HEK293 (cell line): ENCODE results near the gene DDIT4.

ENCODE experiments used
- CTCF ChIA-PET: fragments of 350-600 bp; formaldehyde crosslinking; extraction: SDS; loops from one replicate; lab custom pipeline; 2021; ENCODE audit warnings: antibody characterized with exemption; lab: Yijun Ruan, JAX
- POLR2A ChIA-PET: fragments of 300-600 bp; formaldehyde crosslinking; extraction: SDS; loops from one replicate; lab custom pipeline; 2020; ENCODE audit warnings: antibody characterized with exemption, inconsistent platforms; lab: Yijun Ruan, JAX
- H3K27ac ChIP-seq: fragments of 200-500 bp; sonication (Bioruptor generic); 2 replicates; pipeline ENCODE4 v1.5.1; 2014; ENCODE audit warnings: low read depth, low read length, control low read depth, inconsistent platforms; ENCODE audit errors: extremely low read depth
- H3K36me3 ChIP-seq, 2 experiments: fragments of 200-500 bp in 1 of 2; sonication (Bioruptor generic) in 1 of 2; 1 replicate in 1 of 2; 2 replicates in 1 of 2; pipeline ENCODE4 v1.5.1; 2014 to 2017; ENCODE audit warnings: inconsistent platforms in 2 of 2, low read length in 2 of 2; ENCODE audit not compliant: control insufficient read depth in 2 of 2, insufficient read depth in 1 of 2
- H3K4me1 ChIP-seq: fragments of 200-500 bp; sonication (Bioruptor generic); 2 replicates; pipeline ENCODE4 v1.5.1; 2014; ENCODE audit warnings: mild to moderate bottlenecking, low read length, inconsistent platforms; ENCODE audit not compliant: control insufficient read depth, insufficient read depth
- H3K4me3 ChIP-seq: 2 replicates; pipeline ENCODE4 v1.5.1; 2011; ENCODE audit warnings: low read depth, mild to moderate bottlenecking, control low read depth, low read length, moderate library complexity
- H3K9me3 ChIP-seq: fragments of 200-500 bp; sonication (Bioruptor generic); 2 replicates; pipeline ENCODE4 v1.5.1; 2014; ENCODE audit warnings: low read depth, low read length, inconsistent platforms; ENCODE audit not compliant: control insufficient read depth, insufficient read depth
- EGR2 ChIP-seq: fragments of 450-650 bp; formaldehyde crosslinking; IDR thresholded peaks from 2 replicates; pipeline ENCODE4 v1.5.1; 2016; ENCODE audit warnings: low read depth, missing biosample characterization, missing genetic modification characterization
- GLIS2 ChIP-seq: fragments of 450-650 bp; formaldehyde crosslinking; IDR thresholded peaks from 2 replicates; pipeline ENCODE4 v1.5.1; 2016; ENCODE audit warnings: missing biosample characterization, missing genetic modification characterization
- HOXD13 ChIP-seq: sonication (generic); formaldehyde crosslinking; IDR thresholded peaks from 2 replicates; pipeline ENCODE4 v1.8.0; 2022; ENCODE audit warnings: missing genetic modification reagents, borderline replicate concordance
- KLF10 ChIP-seq: fragments of 450-650 bp; IDR thresholded peaks from 2 replicates; pipeline ENCODE4 v1.5.1; 2018; ENCODE audit warnings: missing biosample characterization, mild to moderate bottlenecking, missing genetic modification characterization
- KLF9 ChIP-seq: fragments of 450-650 bp; formaldehyde crosslinking; IDR thresholded peaks from 2 replicates; pipeline ENCODE4 v1.5.1; 2016; ENCODE audit warnings: missing biosample characterization, missing genetic modification characterization, low read depth
- MEIS1 ChIP-seq: sonication (generic); formaldehyde crosslinking; IDR thresholded peaks from 2 replicates; pipeline ENCODE4 v1.8.1; 2022; ENCODE audit warnings: missing genetic modification reagents, mild to moderate bottlenecking, borderline replicate concordance
- MYNN ChIP-seq: fragments of 450-650 bp; formaldehyde crosslinking; IDR thresholded peaks from 2 replicates; pipeline ENCODE4 v1.5.1; 2016; ENCODE audit warnings: missing biosample characterization, missing genetic modification characterization, borderline replicate concordance
- SP7 ChIP-seq: fragments of 450-650 bp; formaldehyde crosslinking; IDR thresholded peaks from 2 replicates; pipeline ENCODE4 v1.5.1; 2016; ENCODE audit warnings: missing biosample characterization, missing genetic modification characterization
- ZBTB48 ChIP-seq: fragments of 450-650 bp; formaldehyde crosslinking; IDR thresholded peaks from 2 replicates; pipeline ENCODE4 v1.5.1; 2016; ENCODE audit warnings: missing biosample characterization, missing genetic modification characterization
- ZBTB7A ChIP-seq: fragments of 450-650 bp; formaldehyde crosslinking; IDR thresholded peaks from 2 replicates; pipeline ENCODE4 v1.5.1; 2016; ENCODE audit warnings: low read depth, missing biosample characterization, missing genetic modification characterization
- ZFP41 ChIP-seq: fragments of 450-650 bp; formaldehyde crosslinking; IDR thresholded peaks from 2 replicates; pipeline ENCODE4 v1.5.1; 2016; ENCODE audit warnings: missing biosample characterization, missing genetic modification characterization, borderline replicate concordance
- ZNF10 ChIP-seq: fragments of 450-650 bp; formaldehyde crosslinking; IDR thresholded peaks from 2 replicates; pipeline ENCODE4 v1.5.1; 2017; ENCODE audit warnings: missing biosample characterization, missing genetic modification characterization
- ZNF202 ChIP-seq: fragments of 450-650 bp; formaldehyde crosslinking; IDR thresholded peaks from 2 replicates; pipeline ENCODE4 v1.5.1; 2016; ENCODE audit warnings: missing biosample characterization, missing genetic modification characterization, borderline replicate concordance
- ZNF239 ChIP-seq: fragments of 450-650 bp; formaldehyde crosslinking; IDR thresholded peaks from 2 replicates; pipeline ENCODE4 v1.5.1; 2016; ENCODE audit warnings: missing biosample characterization, missing genetic modification characterization
- ZNF24 ChIP-seq: fragments of 450-650 bp; formaldehyde crosslinking; IDR thresholded peaks from 2 replicates; pipeline ENCODE4 v1.5.1; 2016; ENCODE audit warnings: missing biosample characterization, missing genetic modification characterization
- ZNF335 ChIP-seq: fragments of 450-650 bp; formaldehyde crosslinking; conservative IDR thresholded peaks from 2 replicates; pipeline ENCODE4 v1.5.1; 2016; ENCODE audit warnings: missing biosample characterization, missing genetic modification characterization
- ZNF37A ChIP-seq: fragments of 450-650 bp; IDR thresholded peaks from 2 replicates; pipeline ENCODE4 v1.5.1; 2018; ENCODE audit warnings: missing biosample characterization, missing genetic modification characterization
- ZNF394 ChIP-seq: fragments of 450-650 bp; formaldehyde crosslinking; IDR thresholded peaks from 2 replicates; pipeline ENCODE4 v1.5.1; 2016; ENCODE audit warnings: missing biosample characterization, missing genetic modification characterization, mild to moderate bottlenecking, moderate library complexity, borderline replicate concordance
- ZNF48 ChIP-seq: fragments of 450-650 bp; formaldehyde crosslinking; IDR thresholded peaks from 2 replicates; pipeline ENCODE4 v1.5.1; 2016; ENCODE audit warnings: missing biosample characterization, missing genetic modification characterization
- ZNF529 ChIP-seq: fragments of 450-650 bp; formaldehyde crosslinking; IDR thresholded peaks from 2 replicates; pipeline ENCODE4 v1.5.1; 2017; ENCODE audit warnings: missing genetic modification characterization, missing biosample characterization; ENCODE audit not compliant: insufficient replicate concordance
- ZNF548 ChIP-seq: fragments of 450-650 bp; formaldehyde crosslinking; IDR thresholded peaks from 2 replicates; pipeline ENCODE4 v1.5.1; 2016; ENCODE audit warnings: missing biosample characterization, missing genetic modification characterization
- ZNF555 ChIP-seq: fragments of 450-650 bp; formaldehyde crosslinking; conservative IDR thresholded peaks from 2 replicates; pipeline ENCODE4 v1.5.1; 2017; ENCODE audit warnings: missing biosample characterization, mild to moderate bottlenecking, missing genetic modification characterization, inconsistent platforms
- ZNF585B ChIP-seq: fragments of 450-650 bp; formaldehyde crosslinking; IDR thresholded peaks from 2 replicates; pipeline ENCODE4 v1.5.1; 2016; ENCODE audit warnings: missing biosample characterization, missing genetic modification characterization
- ZNF596 ChIP-seq: fragments of 450-650 bp; IDR thresholded peaks from 2 replicates; pipeline ENCODE4 v1.5.0; 2018; ENCODE audit warnings: missing biosample characterization, mild to moderate bottlenecking, missing genetic modification characterization, moderate library complexity
- ZNF600 ChIP-seq: fragments of 450-650 bp; formaldehyde crosslinking; IDR thresholded peaks from 2 replicates; pipeline ENCODE4 v1.5.1; 2016; ENCODE audit warnings: missing biosample characterization, missing genetic modification characterization
- ZNF626 ChIP-seq: fragments of 450-650 bp; sonication (Bioruptor Pico); formaldehyde crosslinking; IDR thresholded peaks from 2 replicates; pipeline ENCODE4 v1.5.1; 2018; ENCODE audit warnings: missing biosample characterization, missing genetic modification characterization, inconsistent platforms
- ZNF830 ChIP-seq: fragments of 450-650 bp; IDR thresholded peaks from 2 replicates; pipeline ENCODE4 v1.5.0; 2018; ENCODE audit warnings: missing biosample characterization, missing genetic modification characterization, low read depth, mild to moderate bottlenecking, moderate library complexity
- ZSCAN16 ChIP-seq: fragments of 450-650 bp; formaldehyde crosslinking; IDR thresholded peaks from 2 replicates; pipeline ENCODE4 v1.5.1; 2016; ENCODE audit warnings: missing biosample characterization, missing genetic modification characterization
- TF ChIP-seq, protein P1 (sequence below): fragments of 450-650 bp; IDR thresholded peaks from 2 replicates; pipeline ENCODE4 v1.5.1; 2018; ENCODE audit warnings: missing biosample characterization, missing genetic modification characterization
- TF ChIP-seq, protein P2 (sequence below): fragments of 450-650 bp; formaldehyde crosslinking; IDR thresholded peaks from 2 replicates; pipeline ENCODE4 v1.5.1; 2016; ENCODE audit warnings: missing biosample characterization, missing genetic modification characterization
- TF ChIP-seq, protein P3 (sequence below): fragments of 450-650 bp; formaldehyde crosslinking; IDR thresholded peaks from 2 replicates; pipeline ENCODE4 v1.5.1; 2016; ENCODE audit warnings: missing biosample characterization, missing genetic modification characterization

Gene DDIT4

DNA sequence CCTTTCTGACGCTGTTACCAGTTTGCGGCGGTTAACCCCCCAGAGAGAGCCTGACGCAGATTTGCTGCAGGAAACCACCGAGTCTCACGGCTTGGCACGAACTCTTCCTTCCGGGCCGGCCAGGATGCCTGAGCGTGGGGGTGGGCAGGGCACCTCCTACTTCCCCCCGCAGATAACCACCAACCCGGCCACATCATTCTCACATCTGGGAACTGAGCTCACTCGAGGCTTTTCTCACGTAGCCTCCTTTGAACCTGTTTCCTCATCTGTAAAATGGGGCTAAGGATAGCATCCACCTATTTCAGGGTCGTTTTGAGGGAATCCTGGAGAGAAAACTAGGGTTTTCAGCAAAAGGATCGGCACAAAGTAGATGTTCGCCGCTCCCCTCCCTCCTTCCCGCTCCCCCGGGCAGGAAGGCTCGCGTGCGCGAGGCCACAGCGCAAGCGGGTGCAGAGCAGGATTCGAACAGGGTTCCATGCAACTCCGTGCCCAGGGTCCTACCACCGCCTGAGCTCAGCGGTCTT lies 23.6 kb downstream of the DDIT4 start (continued):
- TF ChIP-seq, protein P1, sequence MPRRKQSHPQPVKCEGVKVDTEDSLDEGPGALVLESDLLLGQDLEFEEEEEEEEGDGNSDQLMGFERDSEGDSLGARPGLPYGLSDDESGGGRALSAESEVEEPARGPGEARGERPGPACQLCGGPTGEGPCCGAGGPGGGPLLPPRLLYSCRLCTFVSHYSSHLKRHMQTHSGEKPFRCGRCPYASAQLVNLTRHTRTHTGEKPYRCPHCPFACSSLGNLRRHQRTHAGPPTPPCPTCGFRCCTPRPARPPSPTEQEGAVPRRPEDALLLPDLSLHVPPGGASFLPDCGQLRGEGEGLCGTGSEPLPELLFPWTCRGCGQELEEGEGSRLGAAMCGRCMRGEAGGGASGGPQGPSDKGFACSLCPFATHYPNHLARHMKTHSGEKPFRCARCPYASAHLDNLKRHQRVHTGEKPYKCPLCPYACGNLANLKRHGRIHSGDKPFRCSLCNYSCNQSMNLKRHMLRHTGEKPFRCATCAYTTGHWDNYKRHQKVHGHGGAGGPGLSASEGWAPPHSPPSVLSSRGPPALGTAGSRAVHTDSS, result 0 out of 2 replicates have a peak, but pooled peaks have one; percentile 5
- TF ChIP-seq SP7 (tag by site-specific recombination) (0 out of 2 replicates have a peak, but pooled peaks have one; percentile 14), EGR2 (tag by site-specific recombination) (no peak), ZNF600 (no peak), KLF9 (tag by site-specific recombination) (peak; percentile 25; the same call in 1 of the 2 replicates)

DNA sequence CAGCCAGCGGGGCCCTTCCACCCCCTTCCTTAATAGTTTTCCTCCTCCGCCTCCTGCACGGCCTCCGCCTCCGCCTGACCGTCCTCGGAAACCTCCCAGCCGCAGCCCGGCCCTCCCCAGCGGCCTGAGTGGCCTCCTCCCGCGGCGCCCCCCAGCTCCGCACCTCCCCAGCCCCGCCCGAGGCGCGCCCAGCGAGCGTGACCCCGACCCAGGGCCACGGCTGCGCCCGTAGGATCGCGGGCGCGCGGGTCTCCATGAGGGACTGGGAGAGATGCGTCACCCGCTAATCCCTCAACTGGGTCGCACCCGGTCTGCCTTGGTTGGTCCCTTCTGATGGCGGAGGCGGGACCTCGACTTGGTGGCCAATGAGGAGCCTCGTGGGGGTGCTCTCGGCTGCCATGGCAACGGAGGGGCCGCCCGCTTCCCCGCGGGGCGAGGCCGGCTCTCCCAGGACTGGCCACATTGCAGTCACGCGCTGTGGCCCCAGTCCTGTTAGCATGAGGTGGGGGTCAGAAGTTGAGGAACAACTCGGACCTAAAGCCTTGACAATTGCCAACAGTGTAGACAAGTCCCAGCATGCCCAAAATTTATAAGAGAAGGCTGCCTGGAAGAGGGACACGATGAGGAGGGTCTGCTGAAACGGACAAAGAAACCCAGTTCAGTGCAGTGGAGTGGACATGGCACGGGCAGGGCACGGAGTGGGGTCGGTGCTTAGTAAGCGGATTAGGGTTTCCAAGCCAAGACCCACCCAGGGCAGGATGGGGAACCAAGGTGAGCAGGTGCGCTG lies 24.3 kb downstream of the DDIT4 start:
- Histone ChIP-seq H3K4me1 (no peaks in the 10 kb centered on the region; the same call in 1 of the 2 replicates), H3K36me3 (no peaks in the 10 kb centered on the region), H3K4me3 (peak overlapping the region; percentile 45), H3K9me3 (no peaks in the 10 kb centered on the region), H3K27ac (peak overlapping the region; percentile 64; the same call in 1 of the 2 replicates)
- POLR2A ChIA-PET, result interaction anchor here (0.6 to 2.5 kb wide), 8 partner anchors 11 to 38 kb away, joined by 3 to 23 read pairs (median 4); partner anchors contain the start of gene DDIT4
- CTCF ChIA-PET, result interaction anchor here (0.5 to 1.7 kb wide), 4 partner anchors 23 to 203 kb away, joined by 3 to 7 read pairs (median 6); no protein-coding TSS in a partner anchor
- TF ChIP-seq, protein P2, sequence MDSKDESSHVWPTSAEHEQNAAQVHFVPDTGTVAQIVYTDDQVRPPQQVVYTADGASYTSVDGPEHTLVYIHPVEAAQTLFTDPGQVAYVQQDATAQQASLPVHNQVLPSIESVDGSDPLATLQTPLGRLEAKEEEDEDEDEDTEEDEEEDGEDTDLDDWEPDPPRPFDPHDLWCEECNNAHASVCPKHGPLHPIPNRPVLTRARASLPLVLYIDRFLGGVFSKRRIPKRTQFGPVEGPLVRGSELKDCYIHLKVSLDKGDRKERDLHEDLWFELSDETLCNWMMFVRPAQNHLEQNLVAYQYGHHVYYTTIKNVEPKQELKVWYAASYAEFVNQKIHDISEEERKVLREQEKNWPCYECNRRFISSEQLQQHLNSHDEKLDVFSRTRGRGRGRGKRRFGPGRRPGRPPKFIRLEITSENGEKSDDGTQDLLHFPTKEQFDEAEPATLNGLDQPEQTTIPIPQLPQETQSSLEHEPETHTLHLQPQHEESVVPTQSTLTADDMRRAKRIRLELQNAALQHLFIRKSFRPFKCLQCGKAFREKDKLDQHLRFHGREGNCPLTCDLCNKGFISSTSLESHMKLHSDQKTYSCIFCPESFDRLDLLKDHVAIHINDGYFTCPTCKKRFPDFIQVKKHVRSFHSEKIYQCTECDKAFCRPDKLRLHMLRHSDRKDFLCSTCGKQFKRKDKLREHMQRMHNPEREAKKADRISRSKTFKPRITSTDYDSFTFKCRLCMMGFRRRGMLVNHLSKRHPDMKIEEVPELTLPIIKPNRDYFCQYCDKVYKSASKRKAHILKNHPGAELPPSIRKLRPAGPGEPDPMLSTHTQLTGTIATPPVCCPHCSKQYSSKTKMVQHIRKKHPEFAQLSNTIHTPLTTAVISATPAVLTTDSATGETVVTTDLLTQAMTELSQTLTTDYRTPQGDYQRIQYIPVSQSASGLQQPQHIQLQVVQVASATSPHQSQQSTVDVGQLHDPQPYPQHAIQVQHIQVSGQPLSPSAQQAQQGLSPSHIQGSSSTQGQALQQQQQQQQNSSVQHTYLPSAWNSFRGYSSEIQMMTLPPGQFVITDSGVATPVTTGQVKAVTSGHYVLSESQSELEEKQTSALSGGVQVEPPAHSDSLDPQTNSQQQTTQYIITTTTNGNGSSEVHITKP (tag by site-specific recombination), result peak; percentile 75
- TF ChIP-seq ZNF548, result no peak
- no peak for TF ChIP-seq ZNF596
- peak; percentile 98 for TF ChIP-seq ZNF10
- TF ChIP-seq ZNF830 (tag by site-specific recombination), result no peak
- no peak for TF ChIP-seq ZSCAN16
- no peak for TF ChIP-seq ZBTB7A (tag by site-specific recombination)
- TF ChIP-seq ZNF335, result peak; percentile 59
- TF ChIP-seq HOXD13 (CRISPR knock-in tag), result no peak
- no peak for TF ChIP-seq MEIS1 (CRISPR knock-in tag)
- TF ChIP-seq, protein P3, sequence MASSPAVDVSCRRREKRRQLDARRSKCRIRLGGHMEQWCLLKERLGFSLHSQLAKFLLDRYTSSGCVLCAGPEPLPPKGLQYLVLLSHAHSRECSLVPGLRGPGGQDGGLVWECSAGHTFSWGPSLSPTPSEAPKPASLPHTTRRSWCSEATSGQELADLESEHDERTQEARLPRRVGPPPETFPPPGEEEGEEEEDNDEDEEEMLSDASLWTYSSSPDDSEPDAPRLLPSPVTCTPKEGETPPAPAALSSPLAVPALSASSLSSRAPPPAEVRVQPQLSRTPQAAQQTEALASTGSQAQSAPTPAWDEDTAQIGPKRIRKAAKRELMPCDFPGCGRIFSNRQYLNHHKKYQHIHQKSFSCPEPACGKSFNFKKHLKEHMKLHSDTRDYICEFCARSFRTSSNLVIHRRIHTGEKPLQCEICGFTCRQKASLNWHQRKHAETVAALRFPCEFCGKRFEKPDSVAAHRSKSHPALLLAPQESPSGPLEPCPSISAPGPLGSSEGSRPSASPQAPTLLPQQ, result peak; percentile 37; the same call in 1 of the 2 replicates
- no peak for TF ChIP-seq ZNF37A
- peak; percentile 94 for TF ChIP-seq GLIS2 (tag by site-specific recombination)
- TF ChIP-seq ZNF585B (tag by site-specific recombination), result no peak
- 0 out of 2 replicates have a peak, but pooled peaks have one; percentile 28 for TF ChIP-seq ZNF394 (tag by site-specific recombination)
- no peak for TF ChIP-seq ZNF24 (tag by site-specific recombination)
- TF ChIP-seq ZNF48, result no peak
- TF ChIP-seq ZNF529 (tag by site-specific recombination), result no peak
- no peak for TF ChIP-seq ZFP41
- no peak for TF ChIP-seq ZNF202
- TF ChIP-seq MYNN, result no peak
- no peak for TF ChIP-seq ZNF239
- TF ChIP-seq KLF10 (tag by site-specific recombination), result no peak
- no peak for TF ChIP-seq ZNF626 (tag by site-specific recombination)
- no peak for TF ChIP-seq ZBTB48 (tag by site-specific recombination)
- TF ChIP-seq ZNF555 (tag by site-specific recombination), result no peak
